22Rv1 (cell line): ENCODE measurements around the gene MEF2D.

Experiments
- ZFX ChIP-seq: fragments of 450-650 bp; IDR thresholded peaks from 2 replicates; pipeline ENCODE4 v1.6.1; 2017; ENCODE audit warnings: antibody characterized with exemption, borderline replicate concordance
- TF ChIP-seq, protein P1 (sequence below): fragments of 450-650 bp; IDR thresholded peaks from 2 replicates; pipeline ENCODE4 v1.5.1; 2017; ENCODE audit warnings: mild to moderate bottlenecking

DNA sequence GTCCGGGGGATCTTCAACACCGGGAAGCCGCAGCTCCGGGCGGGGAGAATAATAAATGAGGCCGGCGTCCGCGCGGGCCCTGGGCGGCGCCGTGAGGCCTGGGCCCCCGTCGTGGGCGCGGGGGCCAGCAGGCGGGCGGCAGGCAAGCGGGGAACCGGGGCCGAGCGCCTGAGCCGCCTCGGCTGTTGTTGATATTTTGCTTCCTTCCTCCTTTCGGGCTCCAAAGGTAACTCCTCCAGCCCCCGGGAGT lies at the start of gene MEF2D:
- TF ChIP-seq, protein P1, sequence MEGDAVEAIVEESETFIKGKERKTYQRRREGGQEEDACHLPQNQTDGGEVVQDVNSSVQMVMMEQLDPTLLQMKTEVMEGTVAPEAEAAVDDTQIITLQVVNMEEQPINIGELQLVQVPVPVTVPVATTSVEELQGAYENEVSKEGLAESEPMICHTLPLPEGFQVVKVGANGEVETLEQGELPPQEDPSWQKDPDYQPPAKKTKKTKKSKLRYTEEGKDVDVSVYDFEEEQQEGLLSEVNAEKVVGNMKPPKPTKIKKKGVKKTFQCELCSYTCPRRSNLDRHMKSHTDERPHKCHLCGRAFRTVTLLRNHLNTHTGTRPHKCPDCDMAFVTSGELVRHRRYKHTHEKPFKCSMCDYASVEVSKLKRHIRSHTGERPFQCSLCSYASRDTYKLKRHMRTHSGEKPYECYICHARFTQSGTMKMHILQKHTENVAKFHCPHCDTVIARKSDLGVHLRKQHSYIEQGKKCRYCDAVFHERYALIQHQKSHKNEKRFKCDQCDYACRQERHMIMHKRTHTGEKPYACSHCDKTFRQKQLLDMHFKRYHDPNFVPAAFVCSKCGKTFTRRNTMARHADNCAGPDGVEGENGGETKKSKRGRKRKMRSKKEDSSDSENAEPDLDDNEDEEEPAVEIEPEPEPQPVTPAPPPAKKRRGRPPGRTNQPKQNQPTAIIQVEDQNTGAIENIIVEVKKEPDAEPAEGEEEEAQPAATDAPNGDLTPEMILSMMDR = no peak
- no peak for TF ChIP-seq ZFX
